Omental fat pad (tissue), 4 donors: Measurements from ENCODE around the gene RSPH1. TPM values are rescaled to one million over a fixed set of nuclear protein-coding genes. Genes with fewer than 3 reads are reported as not detected.

ENCODE experiments used
- ATAC-seq: fragments of 150-250 bp; one replicate; pipeline ENCODE4 v1.9.1; 2016; ENCODE audit warnings: mild to moderate bottlenecking, moderate library complexity; ENCODE audit not compliant: low FRiP score
- DNase-seq: peaks from one replicate; pipeline ENCODE4 v3.0.0-alpha.2; 2019; ENCODE audit warnings: low spot score
- total RNA-seq, 4 donors: library from RNA; depleted of rRNA; stranded (reverse); fragments of >200 nt; gene quantifications; one replicate each; pipeline ENCODE4 v1.1.0, GENCODE V29; 2016
- TF ChIP-seq, protein P1 (sequence below), 3 donors: fragments of 450-650 bp; IDR thresholded peaks; one replicate each; pipeline ENCODE4 v1.5.1; 2016 to 2017; ENCODE audit warnings: antibody characterized with exemption in 3 of 3, mild to moderate bottlenecking in 3 of 3, moderate library complexity in 2 of 3

Gene RSPH1
- total RNA-seq: under 1 TPM in 3 of 4 donors, not detected in 1; 0.31 to 0.37 (median 0.36) TPM

- TF ChIP-seq, protein P1, sequence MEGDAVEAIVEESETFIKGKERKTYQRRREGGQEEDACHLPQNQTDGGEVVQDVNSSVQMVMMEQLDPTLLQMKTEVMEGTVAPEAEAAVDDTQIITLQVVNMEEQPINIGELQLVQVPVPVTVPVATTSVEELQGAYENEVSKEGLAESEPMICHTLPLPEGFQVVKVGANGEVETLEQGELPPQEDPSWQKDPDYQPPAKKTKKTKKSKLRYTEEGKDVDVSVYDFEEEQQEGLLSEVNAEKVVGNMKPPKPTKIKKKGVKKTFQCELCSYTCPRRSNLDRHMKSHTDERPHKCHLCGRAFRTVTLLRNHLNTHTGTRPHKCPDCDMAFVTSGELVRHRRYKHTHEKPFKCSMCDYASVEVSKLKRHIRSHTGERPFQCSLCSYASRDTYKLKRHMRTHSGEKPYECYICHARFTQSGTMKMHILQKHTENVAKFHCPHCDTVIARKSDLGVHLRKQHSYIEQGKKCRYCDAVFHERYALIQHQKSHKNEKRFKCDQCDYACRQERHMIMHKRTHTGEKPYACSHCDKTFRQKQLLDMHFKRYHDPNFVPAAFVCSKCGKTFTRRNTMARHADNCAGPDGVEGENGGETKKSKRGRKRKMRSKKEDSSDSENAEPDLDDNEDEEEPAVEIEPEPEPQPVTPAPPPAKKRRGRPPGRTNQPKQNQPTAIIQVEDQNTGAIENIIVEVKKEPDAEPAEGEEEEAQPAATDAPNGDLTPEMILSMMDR (IDR thresholded peaks at IDR 0.05): no peak
- DNase-seq: peak; percentile 94
- ATAC-seq: peak; percentile 100
These were observed at the start of gene RSPH1 for GRCh38 chr21:42496120-42496838. RSPH1 (minus strand) TSS chr21:42496224; CDS start chr21:42496186, 38 bp downstream.

GRCh38 chr21:42545745-42546144 lies 49.7 kb upstream of the RSPH1 start:
- ATAC-seq (no peak), DNase-seq (no peak)
- TF ChIP-seq, protein P1 (IDR thresholded peaks at IDR 0.05): no peak

- TF ChIP-seq, protein P1 (IDR thresholded peaks at IDR 0.05): no peak
- DNase-seq: no peak
- ATAC-seq: no peak
These were observed 49.3 kb upstream of the RSPH1 start for GRCh38 chr21:42545317-42545716.

GRCh38 chr21:42544544-42544943 lies 48.5 kb upstream of the RSPH1 start:
- ATAC-seq (no peak), DNase-seq (no peak)
- TF ChIP-seq, protein P1 (IDR thresholded peaks at IDR 0.05): no peak

- no peak for DNase-seq
- ATAC-seq: no peak
- TF ChIP-seq, protein P1 (IDR thresholded peaks at IDR 0.05): no peak
These were observed 47.3 kb upstream of the RSPH1 start for GRCh38 chr21:42543106-42543847.

- TF ChIP-seq, protein P1 (IDR thresholded peaks at IDR 0.05): no peak
- ATAC-seq: no peak
- DNase-seq: no peak
These were observed 46.6 kb upstream of the RSPH1 start for GRCh38 chr21:42542596-42542995.
